ENCODE results near the gene NCAPG2.

The NCAPG2 gene

DNA sequence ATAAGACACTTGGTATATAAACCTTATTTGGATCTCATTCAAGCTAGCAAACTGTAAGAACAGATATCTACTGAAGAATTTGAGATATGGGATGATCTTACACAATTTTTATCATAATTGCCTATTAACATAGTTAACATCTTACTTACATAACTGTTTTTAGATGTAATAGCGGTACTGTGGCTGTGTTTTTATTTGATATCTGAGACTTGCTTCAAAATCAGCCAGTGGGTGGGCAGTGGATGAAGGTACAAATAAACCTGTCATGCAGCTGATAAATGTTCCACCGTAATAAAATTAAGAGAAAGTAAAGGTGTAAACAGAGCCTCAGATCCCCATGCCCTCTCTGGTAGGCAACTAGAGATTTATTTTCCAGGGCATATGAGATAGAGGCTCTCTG lies 88.6 kb downstream of the NCAPG2 start:
- no peaks in the 10 kb centered on the region for H3K9me2 ChIP-seq (replicated peaks; ENCODE audit: insufficient read depth, low read length)
- H3F3A ChIP-seq (ENCODE audit: insufficient read depth, low read length): no peaks in the 10 kb centered on the region
- no peak overlapping the region for H2AFZ ChIP-seq (ENCODE audit: low read length)
- TF ChIP-seq EZH2 (optimal IDR thresholded peaks at IDR 0.05; ENCODE audit: low read depth, low read length): no peak
- TF ChIP-seq, protein P1, sequence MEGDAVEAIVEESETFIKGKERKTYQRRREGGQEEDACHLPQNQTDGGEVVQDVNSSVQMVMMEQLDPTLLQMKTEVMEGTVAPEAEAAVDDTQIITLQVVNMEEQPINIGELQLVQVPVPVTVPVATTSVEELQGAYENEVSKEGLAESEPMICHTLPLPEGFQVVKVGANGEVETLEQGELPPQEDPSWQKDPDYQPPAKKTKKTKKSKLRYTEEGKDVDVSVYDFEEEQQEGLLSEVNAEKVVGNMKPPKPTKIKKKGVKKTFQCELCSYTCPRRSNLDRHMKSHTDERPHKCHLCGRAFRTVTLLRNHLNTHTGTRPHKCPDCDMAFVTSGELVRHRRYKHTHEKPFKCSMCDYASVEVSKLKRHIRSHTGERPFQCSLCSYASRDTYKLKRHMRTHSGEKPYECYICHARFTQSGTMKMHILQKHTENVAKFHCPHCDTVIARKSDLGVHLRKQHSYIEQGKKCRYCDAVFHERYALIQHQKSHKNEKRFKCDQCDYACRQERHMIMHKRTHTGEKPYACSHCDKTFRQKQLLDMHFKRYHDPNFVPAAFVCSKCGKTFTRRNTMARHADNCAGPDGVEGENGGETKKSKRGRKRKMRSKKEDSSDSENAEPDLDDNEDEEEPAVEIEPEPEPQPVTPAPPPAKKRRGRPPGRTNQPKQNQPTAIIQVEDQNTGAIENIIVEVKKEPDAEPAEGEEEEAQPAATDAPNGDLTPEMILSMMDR (IDR thresholded peaks at IDR 0.05; ENCODE audit: low read length): no peak
- no peak for TF ChIP-seq EZH2phosphoT487 (IDR thresholded peaks at IDR 0.05; ENCODE audit: low read length)
- H3K79me2 ChIP-seq (ENCODE audit: low read length): no peaks in the 10 kb centered on the region
- no peaks in the 10 kb centered on the region for H3K4me1 ChIP-seq (ENCODE audit: low read length)
- no peaks in the 10 kb centered on the region for H3K36me3 ChIP-seq (replicated peaks; ENCODE audit: insufficient read depth, low read length)
- no peaks in the 10 kb centered on the region for H3K27me3 ChIP-seq (replicated peaks; ENCODE audit: insufficient read depth, low read length)
- no peak overlapping the region for H3K4me2 ChIP-seq (ENCODE audit: low read depth, low read length)
- DNase-seq: no peak
- H3K9me3 ChIP-seq (replicated peaks; ENCODE audit: insufficient read depth, low read length): no peaks in the 10 kb centered on the region
- no peak overlapping the region for H3K9ac ChIP-seq (ENCODE audit: low read length)
- no peaks in the 10 kb centered on the region for H4K20me1 ChIP-seq (ENCODE audit: insufficient read depth, low read length)
- H3K4me3 ChIP-seq (ENCODE audit: low read length): no peak overlapping the region
- no peak overlapping the region for H3K27ac ChIP-seq (ENCODE audit: low read length)

DNA sequence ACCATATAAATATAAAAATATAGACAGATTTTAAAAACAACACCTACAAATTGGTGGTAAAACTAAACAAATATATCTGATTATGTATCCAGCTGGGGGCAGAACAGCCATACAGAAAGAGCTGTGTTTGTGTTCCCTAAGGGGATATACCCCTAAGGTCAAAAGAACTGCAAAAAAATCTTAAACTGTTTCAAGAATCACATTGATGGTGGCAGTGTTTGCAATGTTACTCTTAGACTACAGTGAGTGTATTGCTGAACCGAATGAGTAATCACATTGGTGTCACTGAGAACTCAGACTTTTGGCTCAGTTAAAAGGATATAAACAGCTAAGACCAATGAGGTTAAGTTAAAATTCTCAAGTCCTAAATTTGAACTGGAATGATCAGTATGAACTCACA lies 89.9 kb downstream of the NCAPG2 start:
- no peak overlapping the region for H2AFZ ChIP-seq (ENCODE audit: low read length)
- no peaks in the 10 kb centered on the region for H4K20me1 ChIP-seq (ENCODE audit: insufficient read depth, low read length)
- no peaks in the 10 kb centered on the region for H3K4me1 ChIP-seq (ENCODE audit: low read length)
- H3F3A ChIP-seq (ENCODE audit: insufficient read depth, low read length): no peaks in the 10 kb centered on the region
- no peaks in the 10 kb centered on the region for H3K27me3 ChIP-seq (replicated peaks; ENCODE audit: insufficient read depth, low read length)
- no peak overlapping the region for H3K9ac ChIP-seq (ENCODE audit: low read length)
- H3K79me2 ChIP-seq (ENCODE audit: low read length): no peaks in the 10 kb centered on the region
- no peaks in the 10 kb centered on the region for H3K36me3 ChIP-seq (replicated peaks; ENCODE audit: insufficient read depth, low read length)
- H3K4me3 ChIP-seq (ENCODE audit: low read length): no peak overlapping the region
- H3K9me2 ChIP-seq (replicated peaks; ENCODE audit: insufficient read depth, low read length): no peaks in the 10 kb centered on the region
- DNase-seq: no peak
- TF ChIP-seq, protein P1 (IDR thresholded peaks at IDR 0.05; ENCODE audit: low read length): no peak
- TF ChIP-seq EZH2phosphoT487 (IDR thresholded peaks at IDR 0.05; ENCODE audit: low read length): no peak
- no peak for TF ChIP-seq EZH2 (optimal IDR thresholded peaks at IDR 0.05; ENCODE audit: low read depth, low read length)
- no peak overlapping the region for H3K4me2 ChIP-seq (ENCODE audit: low read depth, low read length)
- no peak overlapping the region for H3K27ac ChIP-seq (ENCODE audit: low read length)
- no peaks in the 10 kb centered on the region for H3K9me3 ChIP-seq (replicated peaks; ENCODE audit: insufficient read depth, low read length)

DNA sequence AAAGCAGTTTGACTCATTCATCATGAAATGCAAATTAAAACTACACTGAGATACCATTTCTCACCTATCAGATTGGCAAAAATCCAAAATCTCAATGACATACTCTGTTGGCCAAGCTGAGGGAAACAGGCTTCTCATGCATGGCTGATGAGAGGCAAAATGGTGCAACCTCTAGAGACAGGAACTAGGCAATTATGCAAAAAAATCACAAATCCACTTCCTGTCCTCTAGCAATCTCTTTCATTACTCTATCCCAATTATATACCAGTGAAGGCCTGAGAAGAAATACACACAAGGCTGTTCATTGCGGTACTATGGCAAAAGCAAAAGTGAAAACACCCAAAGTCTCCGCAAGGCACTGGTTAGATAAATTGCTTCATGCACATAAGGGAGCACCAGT lies 91.1 kb downstream of the NCAPG2 start:
- no peak for DNase-seq
- no peaks in the 10 kb centered on the region for H3K27me3 ChIP-seq (replicated peaks; ENCODE audit: insufficient read depth, low read length)

More for the DNA sequence above, 91.1 kb downstream of the NCAPG2 start:
- H3K9me3 ChIP-seq (replicated peaks; ENCODE audit: insufficient read depth, low read length): no peaks in the 10 kb centered on the region
- no peaks in the 10 kb centered on the region for H3F3A ChIP-seq (ENCODE audit: insufficient read depth, low read length)
- H3K9me2 ChIP-seq (replicated peaks; ENCODE audit: insufficient read depth, low read length): no peaks in the 10 kb centered on the region
- no peak overlapping the region for H2AFZ ChIP-seq (ENCODE audit: low read length)
- H3K9ac ChIP-seq (ENCODE audit: low read length): no peak overlapping the region
- TF ChIP-seq, protein P1 (IDR thresholded peaks at IDR 0.05; ENCODE audit: low read length): no peak
- TF ChIP-seq EZH2 (optimal IDR thresholded peaks at IDR 0.05; ENCODE audit: low read depth, low read length): no peak
- no peak for TF ChIP-seq EZH2phosphoT487 (IDR thresholded peaks at IDR 0.05; ENCODE audit: low read length)
- no peak overlapping the region for H3K4me3 ChIP-seq (ENCODE audit: low read length)
- no peaks in the 10 kb centered on the region for H3K4me1 ChIP-seq (ENCODE audit: low read length)
- H3K4me2 ChIP-seq (ENCODE audit: low read depth, low read length): no peak overlapping the region
- no peaks in the 10 kb centered on the region for H3K36me3 ChIP-seq (replicated peaks; ENCODE audit: insufficient read depth, low read length)
- no peaks in the 10 kb centered on the region for H3K79me2 ChIP-seq (ENCODE audit: low read length)
- no peak overlapping the region for H3K27ac ChIP-seq (ENCODE audit: low read length)
- no peaks in the 10 kb centered on the region for H4K20me1 ChIP-seq (ENCODE audit: insufficient read depth, low read length)

Data from MM.1S (cell line).